H1 (cell line): Measurements from ENCODE around the gene NFIX. TPM values are rescaled to one million over a fixed set of nuclear protein-coding genes. Genes with fewer than 3 reads are reported as not detected.

ENCODE experiments used
- polyA plus RNA-seq, 7 experiments: library from polyadenylated mRNA; depleted of rRNA in 3 of 7; stranded (reverse) in 5 of 7; unstranded in 2 of 7; fragments of >200 nt in 5 of 7; fragments of 200-250 nt in 2 of 7; gene quantifications; 1 replicate in 5 of 7; 2 replicates in 1 of 7; 4 replicates in 1 of 7; pipeline versions ENCODE4 v1.2.1 to v1.2.3, GENCODE V29; 2011 to 2013; ENCODE audit warnings: missing spikeins in 2 of 7, mixed read lengths in 2 of 7
- total RNA-seq: library from RNA; stranded (reverse); fragmentation: NEBNext Ultra II Directional; extraction: Animal tissue kit (Norgen Biotek cat#: 25700); gene quantifications from 2 replicates; pipeline ENCODE4 v1.2.1, GENCODE V29; 2021

The NFIX gene
- total and polyA plus RNA-seq, 2 of the 8 experiments (the other 6 are each of a cell fraction or from before 2014, with no cell fraction given) = 0.03 to 0.20 TPM

Other genes with a start within 250 kb of the NFIX start
- gene BEST2, start 243.7 kb upstream of the NFIX start, total RNA-seq = 4.6 TPM in 2 replicates
- gene BEST2, start 243.7 kb upstream of the NFIX start, polyA plus RNA-seq (2011; rRNA removed) = 7.3 and 11.6 TPM in 2 replicates
- gene HOOK2, start 219.9 kb upstream of the NFIX start, total RNA-seq = 59.3 and 63.2 TPM in 2 replicates
- gene HOOK2, start 219.9 kb upstream of the NFIX start, polyA plus RNA-seq (2011; rRNA removed) = 23.8 and 39.2 TPM in 2 replicates
- 7.4 and 8.6 TPM in 2 replicates for gene JUNB, start 204.0 kb upstream of the NFIX start, total RNA-seq
- gene JUNB, start 204.0 kb upstream of the NFIX start, polyA plus RNA-seq (2011; rRNA removed) = 10.0 and 14.1 TPM in 2 replicates
- gene PRDX2, start 193.7 kb upstream of the NFIX start, total RNA-seq = 380 and 404 TPM in 2 replicates
- gene PRDX2, start 193.7 kb upstream of the NFIX start, polyA plus RNA-seq (2011; rRNA removed) = 748 and 904 TPM in 2 replicates
- 41.3 and 42.3 TPM in 2 replicates for gene THSD8, start 193.4 kb upstream of the NFIX start, total RNA-seq
- gene THSD8, start 193.4 kb upstream of the NFIX start, polyA plus RNA-seq (2011; rRNA removed) = 3.4 and 8.2 TPM in 2 replicates
- gene RNASEH2A, start 188.9 kb upstream of the NFIX start, total RNA-seq = 67.5 and 67.9 TPM in 2 replicates
- 120 and 141 TPM in 2 replicates for gene RNASEH2A, start 188.9 kb upstream of the NFIX start, polyA plus RNA-seq (2011; rRNA removed)
- 4.8 and 5.8 TPM in 2 replicates for gene RTBDN, start 160.9 kb upstream of the NFIX start, total RNA-seq
- gene RTBDN, start 160.9 kb upstream of the NFIX start, polyA plus RNA-seq (2011; rRNA removed) = 4.0 and 4.4 TPM in 2 replicates
- gene MAST1, start 157.0 kb upstream of the NFIX start, total RNA-seq = 25.2 and 28.3 TPM in 2 replicates
- 15.6 and 27.5 TPM in 2 replicates for gene MAST1, start 157.0 kb upstream of the NFIX start, polyA plus RNA-seq (2011; rRNA removed)
- 32.9 and 33.2 TPM in 2 replicates for gene DNASE2, start 114.0 kb upstream of the NFIX start, total RNA-seq
- 48.2 and 58.2 TPM in 2 replicates for gene DNASE2, start 114.0 kb upstream of the NFIX start, polyA plus RNA-seq (2011; rRNA removed)
- 0.59 and 0.84 TPM in 2 replicates for gene KLF1, start 108.3 kb upstream of the NFIX start, total RNA-seq
- gene KLF1, start 108.3 kb upstream of the NFIX start, polyA plus RNA-seq (2011; rRNA removed) = 0.91 and 1.0 TPM in 2 replicates
- 63.8 and 67.3 TPM in 2 replicates for gene GCDH, start 104.3 kb upstream of the NFIX start, total RNA-seq
- 89.4 and 134 TPM in 2 replicates for gene GCDH, start 104.3 kb upstream of the NFIX start, polyA plus RNA-seq (2011; rRNA removed)
- gene SYCE2, start 76.2 kb upstream of the NFIX start, total RNA-seq = 0.46 and 0.97 TPM in 2 replicates
- 0.69 and 0.71 TPM in 2 replicates for gene SYCE2, start 76.2 kb upstream of the NFIX start, polyA plus RNA-seq (2011; rRNA removed)
- gene FARSA, start 61.8 kb upstream of the NFIX start, total RNA-seq = 103 and 108 TPM in 2 replicates
- gene FARSA, start 61.8 kb upstream of the NFIX start, polyA plus RNA-seq (2011; rRNA removed) = 61.0 and 100 TPM in 2 replicates
- gene CALR, start 56.9 kb upstream of the NFIX start, total RNA-seq = 1,155 and 1,177 TPM in 2 replicates
- 418 and 591 TPM in 2 replicates for gene CALR, start 56.9 kb upstream of the NFIX start, polyA plus RNA-seq (2011; rRNA removed)
- 73.3 and 76.1 TPM in 2 replicates for gene RAD23A, start 49.6 kb upstream of the NFIX start, total RNA-seq
- gene RAD23A, start 49.6 kb upstream of the NFIX start, polyA plus RNA-seq (2011; rRNA removed) = 40.0 and 80.1 TPM in 2 replicates
- 42.2 and 45.5 TPM in 2 replicates for gene GADD45GIP1, start 38.3 kb upstream of the NFIX start, total RNA-seq
- gene GADD45GIP1, start 38.3 kb upstream of the NFIX start, polyA plus RNA-seq (2011; rRNA removed) = 42.6 and 58.5 TPM in 2 replicates
- 0.17 and 0.25 TPM in 2 replicates for gene DAND5, start 25.9 kb upstream of the NFIX start, total RNA-seq
- 0.13 and 0.14 TPM in 2 replicates for gene DAND5, start 25.9 kb upstream of the NFIX start, polyA plus RNA-seq (2011; rRNA removed)
- gene LYL1, start 107.4 kb downstream of the NFIX start, total RNA-seq = 0.58 and 0.65 TPM in 2 replicates
- gene LYL1, start 107.4 kb downstream of the NFIX start, polyA plus RNA-seq (2011; rRNA removed) = 0.76 and 1.0 TPM in 2 replicates
- 96.6 and 99.3 TPM in 2 replicates for gene TRMT1, start 121.3 kb downstream of the NFIX start, total RNA-seq
- gene TRMT1, start 121.3 kb downstream of the NFIX start, polyA plus RNA-seq (2011; rRNA removed) = 77.4 and 118 TPM in 2 replicates
- gene NACC1, start 122.8 kb downstream of the NFIX start, total RNA-seq = 226 and 234 TPM in 2 replicates
- 301 and 541 TPM in 2 replicates for gene NACC1, start 122.8 kb downstream of the NFIX start, polyA plus RNA-seq (2011; rRNA removed)
- 50.8 and 53.0 TPM in 2 replicates for gene STX10, start 154.9 kb downstream of the NFIX start, total RNA-seq
- gene STX10, start 154.9 kb downstream of the NFIX start, polyA plus RNA-seq (2011; rRNA removed) = 80.1 and 86.8 TPM in 2 replicates
- gene IER2, start 154.9 kb downstream of the NFIX start, total RNA-seq = 137 and 138 TPM in 2 replicates
- 84.5 and 151 TPM in 2 replicates for gene IER2, start 154.9 kb downstream of the NFIX start, polyA plus RNA-seq (2011; rRNA removed)